Measurements from ENCODE around the gene ITM2C.

Gene ITM2C

GRCh38 chr2:230908595-230909191 is 44.0 kb downstream of the ITM2C start:
- peak; percentile 85 for DNase-seq

- no peak for DNase-seq
Measured at GRCh38 chr2:230909841-230910545, 45.3 kb downstream of the ITM2C start.

- no peak for DNase-seq
Measured at GRCh38 chr2:230910546-230911177, 45.9 kb downstream of the ITM2C start.

DNA sequence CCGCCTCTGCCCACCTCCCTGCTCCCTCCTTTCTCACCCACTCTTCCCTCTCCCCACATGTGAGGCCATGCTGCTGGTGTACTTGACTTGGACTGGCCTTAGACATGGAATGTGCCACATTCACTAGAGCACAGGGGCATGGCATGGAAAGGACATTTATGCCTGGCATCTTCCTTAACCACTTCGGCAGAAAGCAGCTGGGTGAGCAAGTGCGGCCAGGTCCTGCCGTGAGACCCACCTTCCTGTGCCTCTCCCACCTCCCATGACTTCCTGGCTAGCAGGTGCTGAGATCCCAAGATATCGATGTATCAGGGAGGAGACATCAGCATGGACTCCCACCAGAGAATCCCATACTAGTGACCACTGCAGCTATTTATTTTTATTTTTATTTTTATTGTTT is 47.3 kb downstream of the ITM2C start:
- no peak for DNase-seq

GRCh38 chr2:230912724-230913123 is 48.0 kb downstream of the ITM2C start:
- DNase-seq = no peak

- no peak for DNase-seq
Measured at GRCh38 chr2:230913406-230914143, 48.8 kb downstream of the ITM2C start.

DNA sequence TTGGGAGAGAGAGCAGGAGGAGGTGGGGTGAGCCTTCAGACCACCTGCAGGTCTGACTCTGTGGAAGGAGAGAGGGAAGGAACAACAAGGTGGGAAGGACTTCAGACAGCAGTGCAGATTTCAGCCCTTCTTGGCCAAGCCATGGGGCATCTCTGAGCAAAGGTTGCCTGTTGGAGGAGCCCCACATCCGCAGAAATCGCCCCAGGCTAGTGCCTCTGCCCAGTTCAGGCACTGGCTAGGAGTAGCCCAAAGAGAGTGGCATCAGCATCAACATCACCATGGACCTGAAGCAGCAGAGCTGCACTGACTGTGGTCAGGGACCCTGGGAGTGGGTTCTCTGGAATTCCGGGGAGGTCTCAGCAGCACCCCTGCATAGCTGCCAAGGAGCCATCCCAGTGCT is 50.1 kb downstream of the ITM2C start:
- no peak for DNase-seq

DNA sequence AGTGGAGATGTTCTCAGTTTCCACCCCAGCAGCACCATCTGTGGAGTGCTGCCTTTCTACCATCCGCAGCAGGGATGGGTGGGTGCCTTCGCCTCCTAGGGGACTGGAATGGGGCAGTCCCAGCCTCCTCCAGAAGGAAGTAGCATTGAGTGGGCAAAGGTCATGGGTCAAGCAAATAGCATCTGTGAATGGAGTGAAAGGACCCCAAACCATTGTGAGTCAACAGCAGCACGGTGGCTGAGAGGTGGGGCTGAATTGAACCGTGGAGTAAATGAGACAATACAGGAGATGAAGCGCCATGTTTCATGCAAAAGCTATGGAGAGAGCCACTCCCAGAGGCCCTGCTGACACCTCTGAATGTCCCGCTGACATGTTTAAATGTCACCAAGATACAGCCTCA is 50.6 kb downstream of the ITM2C start:
- no peak for DNase-seq

DNA sequence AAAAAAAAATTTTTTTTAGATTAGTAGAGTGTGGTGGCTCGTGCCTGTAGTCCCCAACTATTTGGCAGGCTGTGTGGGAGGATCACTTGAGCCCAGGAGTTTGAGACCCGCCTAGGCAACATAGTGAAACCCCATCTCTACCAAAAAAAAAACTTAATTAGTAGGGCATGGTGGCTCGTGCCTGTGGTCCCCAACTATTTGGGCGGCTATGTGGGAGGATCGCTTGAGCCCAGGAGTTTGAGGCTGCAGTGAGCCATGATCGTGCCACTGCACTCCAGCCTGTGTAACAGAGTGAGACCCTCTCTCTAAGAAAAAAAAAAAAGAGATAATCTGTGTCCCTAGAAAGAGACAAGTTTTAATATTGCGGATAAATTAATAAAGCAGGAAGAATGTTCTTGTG is 51.5 kb downstream of the ITM2C start:
- no peak for DNase-seq

DNA sequence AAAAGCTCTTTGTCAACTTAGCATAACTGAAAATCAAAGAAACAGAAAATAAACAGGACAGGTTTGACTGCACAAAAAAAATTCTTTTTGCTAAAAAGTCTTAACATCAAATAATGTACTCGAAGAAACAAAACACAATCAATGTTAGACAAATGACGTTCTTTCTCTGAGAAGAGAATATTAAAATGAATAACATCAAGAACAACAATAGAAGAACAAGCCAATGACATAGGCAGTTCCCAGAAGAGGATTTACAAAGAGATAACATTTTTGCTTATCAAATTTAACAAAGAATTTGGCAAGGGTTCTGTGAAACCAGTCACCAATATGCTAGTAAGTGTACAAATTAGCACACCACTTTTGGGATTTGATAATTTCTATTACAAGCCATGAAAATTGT is 54.5 kb downstream of the ITM2C start:
- no peak for DNase-seq

DNA sequence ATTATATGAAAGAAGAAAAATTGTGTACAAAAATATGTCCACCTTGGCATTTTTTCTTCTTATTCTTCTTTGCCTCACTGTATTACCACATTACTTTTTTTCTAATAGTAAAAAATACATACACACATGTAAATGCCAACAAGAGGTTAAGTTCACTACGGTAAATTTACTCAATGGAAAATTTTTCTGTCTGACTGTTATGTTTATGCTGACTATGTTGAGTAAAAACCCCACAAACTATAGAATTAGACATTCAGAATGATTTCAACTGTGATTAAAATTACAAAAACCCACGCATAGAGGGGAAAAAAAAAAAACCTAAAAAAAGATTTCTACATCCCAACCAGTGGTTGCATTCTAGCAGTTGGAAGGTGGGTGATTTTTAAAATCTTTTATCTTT is 54.9 kb downstream of the ITM2C start:
- DNase-seq = no peak

- no peak for DNase-seq
Measured at GRCh38 chr2:230920167-230920566, 55.4 kb downstream of the ITM2C start.

- no peak for DNase-seq
Measured at GRCh38 chr2:230921806-230922595, 57.3 kb downstream of the ITM2C start.

GRCh38 chr2:230922951-230923717 is 58.4 kb downstream of the ITM2C start:
- no peak for DNase-seq

- no peak for DNase-seq
Measured at GRCh38 chr2:230924092-230924469, 59.3 kb downstream of the ITM2C start.

DNA sequence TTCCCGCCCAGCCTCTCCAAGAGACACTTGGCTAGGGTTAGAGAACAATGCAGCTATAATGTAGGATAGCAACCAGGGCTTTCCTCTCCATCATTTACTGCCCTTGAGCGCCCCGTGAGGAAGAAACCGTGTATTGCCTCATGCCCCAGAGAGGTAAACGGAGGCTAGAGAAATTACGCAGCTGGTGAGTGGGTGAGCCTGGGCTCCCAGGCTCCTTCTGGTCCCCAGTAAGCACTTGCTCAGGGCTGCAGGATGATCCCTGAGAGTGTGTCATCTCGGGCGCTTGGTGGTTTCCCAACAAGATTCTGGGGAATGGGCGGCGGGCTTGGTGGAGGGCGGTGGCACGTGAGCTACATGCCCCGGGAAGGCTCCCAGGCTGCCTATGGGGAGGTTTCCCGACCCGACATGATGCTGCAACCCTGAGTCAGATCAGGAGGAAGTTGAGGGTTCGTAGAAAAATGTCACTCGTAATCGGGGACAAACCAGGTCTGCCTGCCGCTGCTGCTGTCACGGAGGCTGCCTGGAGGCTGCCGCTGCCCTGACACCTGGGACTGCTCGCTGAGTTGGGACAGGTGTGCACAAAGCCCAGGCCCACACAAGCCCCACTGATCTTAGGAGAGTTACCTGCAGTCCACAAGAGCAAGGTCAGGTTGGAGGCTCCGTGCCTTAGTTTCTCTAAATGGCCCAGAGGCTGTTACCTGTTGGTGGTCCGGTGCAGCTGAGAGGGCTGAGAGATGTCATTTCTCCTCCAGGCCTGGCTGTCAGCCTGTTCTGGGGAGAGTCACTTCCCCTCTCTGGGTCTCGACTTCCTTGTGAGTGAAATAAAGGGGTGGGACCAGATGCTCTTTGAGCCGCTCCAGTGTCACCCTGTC is 60.0 kb downstream of the ITM2C start, which contains the start of gene GPR55:
Gene GPR55, minus strand, starts transcription at position 773 of the 872 bp plus-strand sequence. CDS start 14,280 bp downstream, outside the sequence.
- DNase-seq = peak; percentile 86

- no peak for DNase-seq
Measured at GRCh38 chr2:230925443-230925878, 60.7 kb downstream of the ITM2C start.

DNA sequence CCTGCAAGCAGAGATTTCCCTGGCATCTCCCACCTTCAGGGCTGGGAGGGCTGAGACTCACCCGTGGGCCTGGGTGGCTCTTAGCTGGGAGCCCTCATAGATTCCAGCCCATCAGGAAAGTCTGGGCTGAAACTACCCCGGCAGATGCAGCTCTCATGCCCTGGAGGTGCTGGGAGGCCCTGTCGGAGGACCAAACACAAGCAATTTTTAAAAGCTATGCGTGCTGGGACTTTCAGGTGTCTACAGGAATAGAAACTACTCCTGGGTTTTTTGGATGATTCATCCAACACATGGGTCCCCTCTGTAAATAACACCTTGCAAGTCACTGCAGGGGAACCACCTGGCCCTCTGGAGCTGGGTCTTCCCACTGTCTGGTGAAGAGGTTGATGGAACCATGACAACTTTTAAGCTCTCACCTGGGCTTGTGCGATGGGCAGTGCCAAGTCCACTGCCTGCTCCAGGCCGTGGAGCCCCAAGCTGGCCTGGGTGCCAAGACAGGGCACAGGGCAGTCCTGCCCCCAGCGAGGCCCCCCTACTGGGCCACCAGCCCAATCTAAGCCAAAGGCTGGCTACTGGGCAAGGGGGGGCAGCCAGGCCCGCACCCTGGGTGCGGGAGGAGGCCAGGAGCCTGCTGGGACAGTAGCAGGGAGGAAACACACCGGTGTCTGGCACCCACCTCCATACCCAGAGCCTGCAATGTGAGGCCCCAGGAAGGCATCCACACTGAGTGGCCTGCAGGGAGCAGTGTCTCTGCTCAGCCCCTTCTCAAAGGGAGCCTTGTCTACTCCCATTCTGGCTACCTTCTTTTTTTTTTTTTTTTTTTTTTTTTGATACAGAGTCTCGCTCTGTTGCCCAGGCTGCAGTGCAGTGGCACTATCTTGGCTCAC is 61.4 kb downstream of the ITM2C start:
- peak; percentile 65 for DNase-seq

DNA sequence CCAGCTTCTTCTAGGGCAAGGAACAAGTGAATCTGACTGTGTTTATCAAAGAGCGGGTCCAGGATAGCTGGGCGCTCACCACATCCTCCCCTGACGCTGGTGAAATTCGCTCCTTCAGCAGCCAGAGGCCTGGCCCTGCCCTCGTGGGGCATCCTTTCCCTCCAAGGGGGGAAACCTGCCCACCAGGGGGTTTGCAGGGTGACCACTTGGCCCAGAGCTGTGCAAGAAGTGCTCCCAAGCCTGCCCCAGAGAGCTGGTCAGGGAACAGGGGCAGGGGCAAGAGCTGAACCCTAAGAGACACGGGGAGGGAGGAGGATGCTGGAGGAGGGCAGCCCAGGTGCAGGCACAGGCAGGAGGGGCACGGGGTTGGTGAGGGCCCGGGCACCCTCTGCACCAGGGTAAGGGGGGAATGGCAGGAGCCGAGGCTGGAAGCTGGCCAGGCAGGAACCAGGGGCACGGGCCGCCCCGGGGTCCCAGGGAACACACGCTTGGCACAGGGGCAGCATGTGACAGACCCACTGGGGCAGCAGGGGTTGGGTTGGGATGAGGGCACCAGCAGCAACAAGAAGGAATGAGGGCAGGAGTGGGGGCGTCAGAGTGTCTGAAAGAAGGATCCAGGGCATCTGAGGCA is 63.1 kb downstream of the ITM2C start:
- no peak for DNase-seq
